ENCODE measurements around the gene CPT1C. TPM values are rescaled to one million over a fixed set of nuclear protein-coding genes. Genes with fewer than 3 reads are reported as not detected.
A peak's percentile ranks its signal among the peaks of the same experiment; 100 is the strongest.

CPT1C gene
- total and polyA plus RNA-seq, 2 of the 8 experiments (the other 6 are each of a cell fraction or from before 2014, with no cell fraction given): 79.6 to 91.8 TPM

GRCh38 chr19:49763230-49763629 lies 72.3 kb downstream of the CPT1C start, which contains the start of gene TSKS:
Gene TSKS (minus strand): TSS chr19:49763306. CDS start chr19:49763247, 59 bp downstream.
- H3K4me3 ChIP-seq (ENCODE audit: extremely low read depth in 1 of 4, insufficient read depth in 2 of 4, low read depth in 3 of 4, low read length in 4 of 4): no peak within 1 kb of the TSS
- no peak within 1 kb of the TSS; the same call in 1 of the 2 replicates for H3K18ac ChIP-seq (ENCODE audit: extremely low read depth, low read length)
- H3K14ac ChIP-seq (ENCODE audit: insufficient read length): no peak within 1 kb of the TSS
- no peak within 1 kb of the TSS for H3K23ac ChIP-seq (ENCODE audit: insufficient read length)
- no peak within 1 kb of the TSS for H2BK120ac ChIP-seq (replicated peaks; ENCODE audit: low read depth, low read length)
- H2BK20ac ChIP-seq (ENCODE audit: low read length): peak within 1 kb of the TSS; percentile 66; the same call in 1 of the 2 replicates
- no peak within 1 kb of the TSS for H2BK5ac ChIP-seq (ENCODE audit: low read depth, low read length)
- no peak for TF ChIP-seq MAX (IDR thresholded peaks at IDR 0.05)
- no peak for TF ChIP-seq KDM5A (IDR thresholded peaks at IDR 0.05; ENCODE audit: low read length)
- TF ChIP-seq JUND (IDR thresholded peaks at IDR 0.05; ENCODE audit: low read length): 0 out of 2 replicates have a peak, but pooled peaks have one; percentile 12
- TF ChIP-seq CHD1 (IDR thresholded peaks at IDR 0.05; ENCODE audit: low read depth, low read length): no peak
- H3K9ac ChIP-seq (replicated peaks in 1 of 4; ENCODE audit: extremely low read depth in 1 of 4, low read depth in 3 of 4, low read length in 3 of 4): no peak within 1 kb of the TSS
- H3K4me1 ChIP-seq (replicated peaks in 1 of 4; ENCODE audit: control insufficient read depth in 3 of 4, insufficient read depth in 4 of 4, low read length in 3 of 4): peaks cover 0 to 11% (median 5%) of the 10 kb centered on the region in 4 experiments; a peak in 6 of 7 replicates
- H4K8ac ChIP-seq (ENCODE audit: extremely low read depth, insufficient read depth, low read length): peak within 1 kb of the TSS; percentile 3; the same call in 1 of the 2 replicates
- FAIRE-seq (no peak), DNase-seq (ENCODE audit: low read depth in 1 of 2, low spot score in 2 of 2) (no peak)
- H3K36me3 ChIP-seq (ENCODE audit: control insufficient read depth in 2 of 4, insufficient read depth in 4 of 4, low read length in 3 of 4): no peaks in the 10 kb centered on the region
- POLR2A ChIA-PET (ENCODE audit: partially characterized antibody): interaction anchor here (0.7 to 1.2 kb wide), 7 partner anchors 8 to 173 kb away, joined by 3 to 4 read pairs (median 3); partner anchors contain the start of gene ADM5
- no peak within 1 kb of the TSS for H3K27ac ChIP-seq (ENCODE audit: low read depth, low read length)
- peaks cover 13% of the 10 kb centered on the region for H3K23me2 ChIP-seq (ENCODE audit: low read depth, low read length)
- H4K20me1 ChIP-seq (replicated peaks in 1 of 2; ENCODE audit: control insufficient read depth in 1 of 2, insufficient read depth in 2 of 2, low read length in 2 of 2): no peaks in the 10 kb centered on the region
- no peak within 1 kb of the TSS; the same call in 1 of the 2 replicates for H2AFZ ChIP-seq (ENCODE audit: low read length)
- H3K79me1 ChIP-seq (ENCODE audit: low read depth, low read length): peaks cover 9% of the 10 kb centered on the region
- H4K5ac ChIP-seq (ENCODE audit: insufficient read length, low read depth, low read length): no peak within 1 kb of the TSS
- no peaks in the 10 kb centered on the region for H3K27me3 ChIP-seq (replicated peaks in 1 of 4; ENCODE audit: control insufficient read depth in 3 of 4, extremely low read depth in 1 of 4, insufficient read depth in 3 of 4, low read length in 3 of 4)
- H3K9me3 ChIP-seq (ENCODE audit: insufficient read depth in 2 of 2, low read depth in 1 of 2, low read length in 1 of 2): no peaks in the 10 kb centered on the region
- 88% methylated on average over 6 of the region's 6 CpGs; no CpG with 5 or more reads in 1 of the 2 experiments for WGBS, 2 experiments (ENCODE audit: extremely low coverage in 1 of 2, insufficient coverage in 1 of 2, insufficient read length in 1 of 2, insufficient replicate concordance in 2 of 2, low coverage in 1 of 2, low lambda C conversion rate in 2 of 2, missing lambda C conversion rate in 1 of 2)
- no peak within 1 kb of the TSS for H3K4ac ChIP-seq (replicated peaks; ENCODE audit: insufficient read length, low read depth, low read length)
- no peak within 1 kb of the TSS for H3K4me2 ChIP-seq (ENCODE audit: insufficient read depth in 1 of 2, low read depth in 2 of 2, low read length in 2 of 2)
- CTCF ChIA-PET (ENCODE audit: partially characterized antibody): interaction anchor here (0.9 to 2.2 kb wide), 3 partner anchors 17 to 46 kb away, joined by 4 to 8 read pairs (median 8); no protein-coding TSS in a partner anchor
- H2BK12ac ChIP-seq (ENCODE audit: low read depth, low read length): peak within 1 kb of the TSS; percentile 68; the same call in 1 of the 2 replicates
- H2BK15ac ChIP-seq (ENCODE audit: low read length): no peak within 1 kb of the TSS
- H3K79me2 ChIP-seq (ENCODE audit: control insufficient read depth in 1 of 2, insufficient read depth in 2 of 2, low read length in 2 of 2): peaks cover 0 to 11% of the 10 kb centered on the region in 2 experiments; a peak in 2 of 4 replicates
- H3K56ac ChIP-seq (replicated peaks; ENCODE audit: insufficient read length, low read depth, low read length): no peak within 1 kb of the TSS
- H2AK5ac ChIP-seq (ENCODE audit: low read depth, low read length): no peak within 1 kb of the TSS
- peak within 1 kb of the TSS; percentile 39 for H4K91ac ChIP-seq (replicated peaks; ENCODE audit: insufficient read length, low read length)

Measured in H1 (cell line).